ENCODE results near the gene SPOUT1. TPM values are rescaled to one million over a fixed set of nuclear protein-coding genes. Genes with fewer than 3 reads are reported as not detected.

The SPOUT1 gene
- total and polyA plus RNA-seq, 2 of the 13 experiments (the other 11 are each of a cell fraction or from before 2014, with no cell fraction given), result 39.0 to 45.8 TPM

GRCh38 chr9:128771745-128772519 is 57.7 kb downstream of the SPOUT1 start, which contains the start of gene ZER1 (continued):
- TF ChIP-seq HIVEP1 (CRISPR knock-in tag; IDR thresholded peaks at IDR 0.05) (peak; percentile 84), KLF12 (CRISPR knock-in tag; IDR thresholded peaks at IDR 0.05; ENCODE audit: borderline replicate concordance) (peak; percentile 81; the same call in 1 of the 2 replicates), IRF1 (CRISPR knock-in tag; IDR thresholded peaks at IDR 0.05; ENCODE audit: low read depth) (no peak), ZBTB1 (CRISPR knock-in tag; IDR thresholded peaks at IDR 0.05; ENCODE audit: borderline replicate concordance) (no peak), GTF3A (CRISPR knock-in tag; conservative IDR thresholded peaks at IDR 0.05) (no peak), ATRX (CRISPR knock-in tag; IDR thresholded peaks at IDR 0.05; ENCODE audit: borderline replicate concordance) (no peak; the same call in 1 of the 2 replicates), PHB2 (IDR thresholded peaks at IDR 0.05; ENCODE audit: partially characterized antibody) (no peak), KAT7 (CRISPR knock-in tag; IDR thresholded peaks at IDR 0.05; ENCODE audit: borderline replicate concordance) (peak; percentile 83; the same call in 1 of the 2 replicates), HBP1 (CRISPR knock-in tag; IDR thresholded peaks at IDR 0.05; ENCODE audit: low read depth) (peak; percentile 60; the same call in 1 of the 2 replicates), HES4 (CRISPR knock-in tag; IDR thresholded peaks at IDR 0.05; ENCODE audit: borderline replicate concordance) (0 out of 2 replicates have a peak, but pooled peaks have one; percentile 28), AKAP8 (CRISPR knock-in tag; IDR thresholded peaks at IDR 0.05) (no peak), ZFP82 (CRISPR knock-in tag; IDR thresholded peaks at IDR 0.05; ENCODE audit: borderline replicate concordance) (no peak), IRX3 (CRISPR knock-in tag; IDR thresholded peaks at IDR 0.05; ENCODE audit: borderline replicate concordance, low read depth) (0 out of 2 replicates have a peak, but pooled peaks have one; percentile 42), ZNF782 (CRISPR knock-in tag; IDR thresholded peaks at IDR 0.05; ENCODE audit: borderline replicate concordance) (no peak), ZNF329 (CRISPR knock-in tag; IDR thresholded peaks at IDR 0.05; ENCODE audit: low read depth) (0 out of 2 replicates have a peak, but pooled peaks have one; percentile 25), ATF6 (CRISPR knock-in tag; conservative IDR thresholded peaks at IDR 0.05) (no peak), TMF1 (CRISPR knock-in tag; IDR thresholded peaks at IDR 0.05; ENCODE audit: low read depth) (peak; percentile 89; the same call in 1 of the 2 replicates), PCBP1 (IDR thresholded peaks at IDR 0.05; ENCODE audit: borderline replicate concordance, low read depth, low read length) (no peak), ETS1 (CRISPR knock-in tag; IDR thresholded peaks at IDR 0.05) (0 out of 2 replicates have a peak, but pooled peaks have one; percentile 56), ZNF746 (CRISPR knock-in tag; IDR thresholded peaks at IDR 0.05) (peak; percentile 50), ZNF234 (CRISPR knock-in tag; conservative IDR thresholded peaks at IDR 0.05) (no peak), THAP11 (CRISPR knock-in tag; IDR thresholded peaks at IDR 0.05) (peak; percentile 94), ZNF570 (CRISPR knock-in tag; IDR thresholded peaks at IDR 0.05; ENCODE audit: borderline replicate concordance) (no peak), LCORL (IDR thresholded peaks at IDR 0.05) (no peak), LCORL (CRISPR knock-in tag; IDR thresholded peaks at IDR 0.05) (peak; percentile 89)
